ENCODE measurements around the gene PEF1.

- TF ChIP-seq TAF1 (IDR thresholded peaks at IDR 0.05; ENCODE audit: low read depth, low read length) (no peak), CHD7 (IDR thresholded peaks at IDR 0.05; ENCODE audit: insufficient replicate concordance, low read length) (no peak), EGR1 (IDR thresholded peaks at IDR 0.05; ENCODE audit: borderline replicate concordance, low read depth, low read length) (no peak)
Measured at GRCh38 chr1:31679091-31679490, 34.4 kb upstream of the PEF1 start.
